Measurements from ENCODE around the gene SLC25A33.

The SLC25A33 gene

DNA sequence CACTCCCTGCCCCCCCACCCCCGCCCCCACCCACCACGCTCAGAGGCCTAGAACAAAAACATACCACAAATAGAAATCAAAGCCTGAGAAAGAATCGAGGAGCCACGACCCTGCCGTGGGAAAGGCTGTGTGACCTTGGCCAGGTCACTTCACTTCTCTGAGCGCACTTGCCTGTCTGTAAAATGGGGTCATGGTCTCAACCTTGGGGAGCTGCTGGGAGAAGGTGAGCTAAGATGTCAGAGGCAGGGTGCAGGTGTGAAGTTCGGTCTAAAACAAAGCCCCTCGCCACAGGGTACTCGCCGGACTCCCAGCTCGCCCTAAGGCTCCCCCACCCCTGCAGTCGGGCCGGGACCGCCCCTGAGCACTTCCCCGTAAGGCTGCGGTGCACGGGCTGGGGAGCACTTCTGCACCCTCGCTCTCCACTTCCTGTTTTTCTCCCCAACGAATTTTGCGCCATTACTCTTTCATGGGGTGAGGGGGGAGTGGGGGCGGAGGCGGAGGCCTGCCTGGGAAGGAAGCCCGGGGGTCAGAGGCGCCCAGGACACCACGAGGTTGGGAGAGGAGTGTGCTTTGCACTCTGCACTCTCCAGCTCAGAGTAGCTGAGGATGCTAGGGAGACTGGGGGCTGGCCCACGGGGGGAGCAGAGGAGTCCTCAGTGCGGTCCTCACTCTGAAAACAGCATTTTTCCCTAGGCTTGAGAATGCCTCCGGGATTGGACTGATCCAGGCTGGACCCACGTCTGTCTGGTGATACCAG, 90.4 kb downstream of the SLC25A33 start:
- Histone ChIP-seq H3K4me1 (ENCODE audit: control insufficient read depth in 1 of 2, insufficient read depth in 1 of 2, low read depth in 1 of 2, low read length in 1 of 2) (peaks cover 51 to 56% of the 10 kb centered on the region in 2 experiments), H3K27ac (peak overlapping the region; percentile 97)

GRCh38 chr1:9630331-9631111, 91.3 kb downstream of the SLC25A33 start:
- Histone ChIP-seq H3K9me3 (no peaks in the 10 kb centered on the region), H3K27me3 (peaks cover 10% of the 10 kb centered on the region), H3K36me3 (no peaks in the 10 kb centered on the region), H3K4me3 (ENCODE audit: low read depth in 1 of 2, low read length in 1 of 2) (peak overlapping the region; percentile 64 to 73), H3K27ac (peak overlapping the region; percentile 97), H3K4me1 (ENCODE audit: control insufficient read depth in 1 of 2, insufficient read depth in 1 of 2, low read depth in 1 of 2, low read length in 1 of 2) (peaks cover 51 to 56% of the 10 kb centered on the region in 2 experiments)
- TF ChIP-seq CTCF (IDR thresholded peaks at IDR 0.05): no peak

More for the DNA sequence above, 90.4 kb downstream of the SLC25A33 start:
- no peak for TF ChIP-seq CTCF (IDR thresholded peaks at IDR 0.05)
- no peaks in the 10 kb centered on the region for H3K36me3 ChIP-seq
- peak overlapping the region; percentile 64 to 73 for H3K4me3 ChIP-seq (ENCODE audit: low read depth in 1 of 2, low read length in 1 of 2)
- H3K9me3 ChIP-seq: no peaks in the 10 kb centered on the region
- peaks cover 10% of the 10 kb centered on the region for H3K27me3 ChIP-seq

DNA sequence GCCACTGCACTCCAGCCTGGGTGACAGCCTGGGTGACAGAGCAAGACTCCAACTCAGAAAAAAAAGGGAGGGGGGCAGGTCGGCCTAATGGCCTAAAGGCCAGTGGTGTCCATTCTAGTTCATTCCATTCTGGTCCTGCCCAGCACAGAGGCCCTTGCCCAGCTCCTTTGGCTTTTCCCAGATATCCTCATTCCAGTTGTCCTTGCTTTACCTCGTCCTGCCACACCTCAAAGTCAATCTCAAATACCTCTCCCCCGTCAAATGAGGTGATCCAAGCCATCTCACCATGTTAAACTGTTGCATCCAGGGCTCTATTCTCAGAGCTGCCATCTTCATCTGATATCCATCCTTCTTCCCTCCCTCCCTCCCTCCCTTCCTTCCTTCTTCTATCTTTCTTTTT, 92.3 kb downstream of the SLC25A33 start:
- Histone ChIP-seq H3K36me3 (no peaks in the 10 kb centered on the region), H3K4me1 (ENCODE audit: control insufficient read depth in 1 of 2, insufficient read depth in 1 of 2, low read depth in 1 of 2, low read length in 1 of 2) (peaks cover 45 to 51% of the 10 kb centered on the region in 2 experiments), H3K27ac (peak overlapping the region; percentile 97), H3K4me3 (ENCODE audit: low read depth in 1 of 2, low read length in 1 of 2) (no peak overlapping the region), H3K27me3 (no peaks in the 10 kb centered on the region), H3K9me3 (no peaks in the 10 kb centered on the region)
- TF ChIP-seq CTCF (IDR thresholded peaks at IDR 0.05): no peak

DNA sequence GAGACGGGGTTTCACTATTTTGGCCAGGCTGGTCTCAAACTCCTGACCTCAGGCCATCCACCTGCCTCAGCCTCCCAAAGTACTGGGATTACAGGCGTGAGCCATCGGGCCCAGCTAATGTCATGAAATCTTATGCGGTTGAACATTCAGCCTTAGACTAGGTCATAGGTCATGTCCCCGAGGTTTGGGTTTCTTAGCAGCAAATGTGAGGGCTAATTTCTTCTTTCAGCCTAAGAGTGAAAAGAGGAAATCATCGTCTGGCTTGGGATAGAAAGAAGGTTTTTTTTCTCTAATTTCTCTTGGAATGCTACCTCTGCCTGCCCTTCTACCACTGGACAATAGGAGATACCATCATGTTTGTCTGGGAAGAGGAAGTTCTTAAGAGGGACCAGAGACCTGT, 94.2 kb downstream of the SLC25A33 start:
- Histone ChIP-seq H3K9me3 (no peaks in the 10 kb centered on the region), H3K4me3 (ENCODE audit: low read depth in 1 of 2, low read length in 1 of 2) (no peak overlapping the region), H3K4me1 (ENCODE audit: control insufficient read depth in 1 of 2, insufficient read depth in 1 of 2, low read depth in 1 of 2, low read length in 1 of 2) (peaks cover 27 to 32% of the 10 kb centered on the region in 2 experiments), H3K27me3 (no peaks in the 10 kb centered on the region), H3K27ac (no peak overlapping the region), H3K36me3 (no peaks in the 10 kb centered on the region)
- TF ChIP-seq CTCF (IDR thresholded peaks at IDR 0.05): no peak

GRCh38 chr1:9634582-9634981, 95.3 kb downstream of the SLC25A33 start:
- Histone ChIP-seq H3K4me3 (ENCODE audit: low read depth in 1 of 2, low read length in 1 of 2) (no peak overlapping the region), H3K4me1 (ENCODE audit: control insufficient read depth in 1 of 2, insufficient read depth in 1 of 2, low read depth in 1 of 2, low read length in 1 of 2) (peaks cover 16 to 21% of the 10 kb centered on the region in 2 experiments), H3K27ac (no peak overlapping the region), H3K27me3 (no peaks in the 10 kb centered on the region), H3K36me3 (no peaks in the 10 kb centered on the region), H3K9me3 (no peaks in the 10 kb centered on the region)
- no peak for TF ChIP-seq CTCF (IDR thresholded peaks at IDR 0.05)
